ENCODE measurements around the gene JPT2. TPM values are rescaled to one million over a fixed set of nuclear protein-coding genes. Genes with fewer than 3 reads are reported as not detected.

The JPT2 gene
- total and polyA plus RNA-seq, 10 of the 15 experiments (the other 5 are each of a cell fraction or from before 2014, with no cell fraction given), result 11.7 to 78.4 (median 48.4) TPM

DNA sequence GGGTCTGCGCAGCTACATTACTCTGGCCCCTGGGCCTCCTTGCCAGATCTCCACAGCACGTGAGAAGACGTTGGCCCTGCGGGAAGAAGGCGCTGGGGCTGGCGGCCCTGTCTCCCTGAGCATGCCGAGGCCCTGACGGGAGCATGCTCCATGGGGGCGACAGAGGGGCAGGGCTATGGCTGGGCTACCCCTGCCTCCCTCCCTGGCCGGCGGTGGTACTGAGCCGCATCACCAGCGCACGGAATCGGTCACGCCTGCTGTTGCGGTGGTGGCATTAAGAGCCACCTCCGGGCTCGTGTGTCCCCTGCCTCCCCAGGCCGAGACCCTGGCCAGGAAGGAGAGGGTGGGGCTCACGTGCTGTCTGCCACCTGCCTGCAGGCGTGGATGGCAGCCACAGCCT is 56.0 kb downstream of the JPT2 start (continued):
- TF ChIP-seq, protein P1, sequence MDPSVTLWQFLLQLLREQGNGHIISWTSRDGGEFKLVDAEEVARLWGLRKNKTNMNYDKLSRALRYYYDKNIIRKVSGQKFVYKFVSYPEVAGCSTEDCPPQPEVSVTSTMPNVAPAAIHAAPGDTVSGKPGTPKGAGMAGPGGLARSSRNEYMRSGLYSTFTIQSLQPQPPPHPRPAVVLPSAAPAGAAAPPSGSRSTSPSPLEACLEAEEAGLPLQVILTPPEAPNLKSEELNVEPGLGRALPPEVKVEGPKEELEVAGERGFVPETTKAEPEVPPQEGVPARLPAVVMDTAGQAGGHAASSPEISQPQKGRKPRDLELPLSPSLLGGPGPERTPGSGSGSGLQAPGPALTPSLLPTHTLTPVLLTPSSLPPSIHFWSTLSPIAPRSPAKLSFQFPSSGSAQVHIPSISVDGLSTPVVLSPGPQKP (IDR thresholded peaks at IDR 0.05; ENCODE audit: low read depth, low read length), result no peak
- no peak for TF ChIP-seq ZZZ3 (IDR thresholded peaks at IDR 0.05; ENCODE audit: control insufficient read depth, insufficient read length, low read depth)
- TF ChIP-seq RBBP5 (conservative IDR thresholded peaks at IDR 0.05), result no peak
- no peak for TF ChIP-seq ZNF24 (IDR thresholded peaks at IDR 0.05)
- TF ChIP-seq SPI1 (IDR thresholded peaks at IDR 0.05; ENCODE audit: borderline replicate concordance, insufficient read depth, low read depth, low read length), result no peak
- TF ChIP-seq NR2C1 (IDR thresholded peaks at IDR 0.05), result no peak
- TF ChIP-seq EGR1 (IDR thresholded peaks at IDR 0.05; ENCODE audit: borderline replicate concordance in 1 of 2, low read depth in 2 of 2, low read length in 2 of 2), result no peak
- TF ChIP-seq MEF2B (IDR thresholded peaks at IDR 0.05; ENCODE audit: partially characterized antibody, poor library complexity, severe bottlenecking), result no peak

- H3K27ac ChIP-seq (ENCODE audit: control insufficient read depth, insufficient read depth), result no peak overlapping the region
- H3K9me3 ChIP-seq (replicated peaks; ENCODE audit: control insufficient read depth, insufficient read depth, low read length), result peaks cover 6% of the 10 kb centered on the region; the same call in 1 of the 3 replicates
- peaks cover 0 to 22% of the 10 kb centered on the region in 2 experiments; a peak in 3 of 4 replicates for H3K36me3 ChIP-seq (ENCODE audit: control insufficient read depth in 2 of 2, insufficient read depth in 2 of 2, low read length in 1 of 2)
- no TSS peak for BruUV-seq (replicated peaks)
- in situ Hi-C loops (cut with MboI) (no loop called here), intact Hi-C loops (cut with micrococcal nuclease; ENCODE audit: unreplicated experiment) (no loop called here)
- H3K4me2 ChIP-seq (ENCODE audit: control insufficient read depth, insufficient read depth), result no peak overlapping the region
- WGBS (ENCODE audit: insufficient coverage, insufficient replicate concordance, low lambda C conversion rate, missing lambda C conversion rate), result over 99% methylated on average over 22 of the region's 22 CpGs
- no peaks in the 10 kb centered on the region for H3K27me3 ChIP-seq (replicated peaks in 1 of 2; ENCODE audit: control insufficient read depth in 2 of 2, insufficient read depth in 2 of 2, low read length in 1 of 2)
- H3K9ac ChIP-seq (ENCODE audit: control insufficient read depth, insufficient read depth, low read length), result no peak overlapping the region
- SMC1A ChIA-PET (ENCODE audit: uncharacterized antibody, unreplicated experiment), result no interaction called here
- no peak for DNase-seq (ENCODE audit: low read depth, low spot score)
- no peak for FAIRE-seq
- RAD21 ChIA-PET (ENCODE audit: unreplicated experiment), result no interaction called here
- no peaks in the 10 kb centered on the region for H3K79me2 ChIP-seq (ENCODE audit: control insufficient read depth, insufficient read depth, low read length)
- no peaks in the 10 kb centered on the region for H3K4me1 ChIP-seq (ENCODE audit: control insufficient read depth, insufficient read depth, low read length)
- POLR2A ChIA-PET, result no interaction called here
- TF ChIP-seq MXI1 (IDR thresholded peaks at IDR 0.05; ENCODE audit: low read depth, low read length) (no peak), TAF1 (IDR thresholded peaks at IDR 0.05; ENCODE audit: borderline replicate concordance, low read depth, low read length) (no peak), BACH1 (IDR thresholded peaks at IDR 0.05; ENCODE audit: borderline replicate concordance) (no peak), CREM (IDR thresholded peaks at IDR 0.05; ENCODE audit: low read depth) (no peak), ZNF384 (IDR thresholded peaks at IDR 0.05; ENCODE audit: borderline replicate concordance, low read depth, low read length) (no peak), SMAD1 (IDR thresholded peaks at IDR 0.05; ENCODE audit: low read depth, partially characterized antibody) (no peak), SMC3 (IDR thresholded peaks at IDR 0.05; ENCODE audit: borderline replicate concordance, low read length) (no peak), IRF4 (IDR thresholded peaks at IDR 0.05; ENCODE audit: low read depth, low read length) (no peak), IKZF2 (IDR thresholded peaks at IDR 0.05) (no peak)
- TF ChIP-seq, protein P2, sequence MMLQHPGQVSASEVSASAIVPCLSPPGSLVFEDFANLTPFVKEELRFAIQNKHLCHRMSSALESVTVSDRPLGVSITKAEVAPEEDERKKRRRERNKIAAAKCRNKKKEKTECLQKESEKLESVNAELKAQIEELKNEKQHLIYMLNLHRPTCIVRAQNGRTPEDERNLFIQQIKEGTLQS (IDR thresholded peaks at IDR 0.05; ENCODE audit: borderline replicate concordance, extremely low read depth, low read depth, low read length), result no peak
- TF ChIP-seq, protein P3, sequence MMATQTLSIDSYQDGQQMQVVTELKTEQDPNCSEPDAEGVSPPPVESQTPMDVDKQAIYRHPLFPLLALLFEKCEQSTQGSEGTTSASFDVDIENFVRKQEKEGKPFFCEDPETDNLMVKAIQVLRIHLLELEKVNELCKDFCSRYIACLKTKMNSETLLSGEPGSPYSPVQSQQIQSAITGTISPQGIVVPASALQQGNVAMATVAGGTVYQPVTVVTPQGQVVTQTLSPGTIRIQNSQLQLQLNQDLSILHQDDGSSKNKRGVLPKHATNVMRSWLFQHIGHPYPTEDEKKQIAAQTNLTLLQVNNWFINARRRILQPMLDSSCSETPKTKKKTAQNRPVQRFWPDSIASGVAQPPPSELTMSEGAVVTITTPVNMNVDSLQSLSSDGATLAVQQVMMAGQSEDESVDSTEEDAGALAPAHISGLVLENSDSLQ (IDR thresholded peaks at IDR 0.05), result no peak
- TF ChIP-seq, protein P1 (IDR thresholded peaks at IDR 0.05; ENCODE audit: low read depth, low read length), result no peak
- no peak overlapping the region for H3K4me3 ChIP-seq
- CTCF ChIA-PET, result no interaction called here
- no peak overlapping the region for H2AFZ ChIP-seq (ENCODE audit: control insufficient read depth, low read depth, low read length)
- no peaks in the 10 kb centered on the region for H4K20me1 ChIP-seq (ENCODE audit: control insufficient read depth, insufficient read depth)
- ATAC-seq, result no peak
Observed at GRCh38 chr16:1734816-1735215, 56.7 kb downstream of the JPT2 start.
